GM21447 (cell line): Measurements from ENCODE around the gene MRS2.
"Not testable (repeated sequence)": the region's sequence is repeated elsewhere in the genome, so short reads cannot be mapped to it uniquely, and the experiment has no call there.

Experiments
- ATAC-seq: cut with Tn5 transposase; IDR thresholded peaks from one replicate; pipeline ENCODE4 v1.9.1; 2021; ENCODE audit not compliant: unreplicated experiment

Gene MRS2

GRCh38 chr6:24402697-24403500 lies at the start of gene MRS2:
Gene MRS2 (plus strand): TSS chr6:24402936. CDS start chr6:24403047, 111 bp downstream.
- peak; percentile 94 for ATAC-seq

- ATAC-seq = no peak
Measured at GRCh38 chr6:24353861-24354260, 48.9 kb upstream of the MRS2 start.

- ATAC-seq = no peak
Measured at GRCh38 chr6:24355393-24355792, 47.3 kb upstream of the MRS2 start.

GRCh38 chr6:24356310-24356973 lies 46.3 kb upstream of the MRS2 start:
- ATAC-seq = no peak

- ATAC-seq = no peak
Measured at GRCh38 chr6:24357336-24358218, 45.2 kb upstream of the MRS2 start, which contains the start of gene DCDC2. Gene DCDC2 (minus strand): TSS chr6:24358059. CDS start chr6:24357750, 309 bp downstream.

GRCh38 chr6:24358219-24358821 lies 44.4 kb upstream of the MRS2 start:
- no peak for ATAC-seq

GRCh38 chr6:24359640-24360454 lies 42.9 kb upstream of the MRS2 start:
- ATAC-seq = peak; percentile 84

- not testable (repeated sequence) for ATAC-seq
Measured at GRCh38 chr6:24362363-24362762, 40.4 kb upstream of the MRS2 start.

- not testable (repeated sequence) for ATAC-seq
Measured at GRCh38 chr6:24365103-24365633, 37.6 kb upstream of the MRS2 start.

GRCh38 chr6:24374612-24375011 lies 28.1 kb upstream of the MRS2 start:
- no peak for ATAC-seq

GRCh38 chr6:24376871-24377270 lies 25.9 kb upstream of the MRS2 start:
- ATAC-seq = no peak

- no peak for ATAC-seq
Measured at GRCh38 chr6:24378473-24379097, 24.2 kb upstream of the MRS2 start.

GRCh38 chr6:24381476-24382219 lies 21.1 kb upstream of the MRS2 start:
- no peak for ATAC-seq

GRCh38 chr6:24382220-24382540 lies 20.6 kb upstream of the MRS2 start:
- no peak for ATAC-seq

- ATAC-seq = not testable (repeated sequence)
Measured at GRCh38 chr6:24382891-24383494, 19.7 kb upstream of the MRS2 start.

- ATAC-seq = not testable (repeated sequence)
Measured at GRCh38 chr6:24384369-24385130, 18.2 kb upstream of the MRS2 start.

GRCh38 chr6:24385536-24386269 lies 17.0 kb upstream of the MRS2 start:
- no peak for ATAC-seq
